Chondrocyte (in vitro differentiated cells): ENCODE results near the gene MRGPRD. TPM values are rescaled to one million over a fixed set of nuclear protein-coding genes. Genes with fewer than 3 reads are reported as not detected.

Experiments used
- DNase-seq: peaks from one replicate; pipeline ENCODE4 v3.0.0; 2021; ENCODE audit warnings: mixed read lengths, low spot score
- H3K27ac Mint-ChIP-seq: one replicate; pipeline ENCODE4 v1.8.0; 2021; ENCODE audit warnings: mild to moderate bottlenecking, moderate library complexity, mixed read lengths; ENCODE audit not compliant: unreplicated experiment
- H3K27me3 Mint-ChIP-seq: 2 replicates; pipeline ENCODE4 v1.8.0; 2021; ENCODE audit warnings: low read depth, mixed read lengths
- H3K36me3 Mint-ChIP-seq: 2 replicates; pipeline ENCODE4 v1.8.0; 2021; ENCODE audit warnings: low read depth, mixed read lengths
- H3K4me1 Mint-ChIP-seq: 2 replicates; pipeline ENCODE4 v1.8.0; 2021; ENCODE audit warnings: low read depth, mild to moderate bottlenecking, mixed read lengths
- H3K4me3 Mint-ChIP-seq: one replicate; pipeline ENCODE4 v1.8.0; 2021; ENCODE audit warnings: mild to moderate bottlenecking, moderate library complexity, mixed read lengths; ENCODE audit not compliant: unreplicated experiment
- H3K9me3 Mint-ChIP-seq: 2 replicates; pipeline ENCODE4 v1.8.0; 2021; ENCODE audit warnings: low read depth, mixed read lengths
- CTCF ChIP-seq: fragments of 200-600 bp; sonication (generic); IDR thresholded peaks from 2 replicates; pipeline ENCODE4 v1.5.0; 2021; ENCODE audit warnings: antibody characterized with exemption, mild to moderate bottlenecking, moderate library complexity
- total RNA-seq: library from RNA; stranded (reverse); gene quantifications from 3 replicates; pipeline ENCODE4 v1.2.1, GENCODE V29; 2021

MRGPRD gene
- total RNA-seq, 1 donor from 2014 or later: not detected

GRCh38 chr11:69012092-69013008 lies 31.6 kb upstream of the MRGPRD start:
- H3K27me3 Mint-ChIP-seq: no peaks in the 10 kb centered on the region
- peaks cover 5% of the 10 kb centered on the region for H3K9me3 Mint-ChIP-seq
- H3K27ac Mint-ChIP-seq: peak overlapping the region; percentile 51
- no peak for DNase-seq
- peak overlapping the region; percentile 55 for H3K4me3 Mint-ChIP-seq
- H3K36me3 Mint-ChIP-seq: no peaks in the 10 kb centered on the region
- TF ChIP-seq CTCF: no peak
- peaks cover 60% of the 10 kb centered on the region for H3K4me1 Mint-ChIP-seq

GRCh38 chr11:69011624-69012091 lies 30.9 kb upstream of the MRGPRD start:
- Mint-ChIP-seq H3K9me3 (no peaks in the 10 kb centered on the region), H3K4me3 (peak overlapping the region; percentile 55), H3K27me3 (no peaks in the 10 kb centered on the region), H3K4me1 (peaks cover 62% of the 10 kb centered on the region), H3K27ac (peak overlapping the region; percentile 5), H3K36me3 (no peaks in the 10 kb centered on the region)
- DNase-seq: peak; percentile 67
- no peak for TF ChIP-seq CTCF

- Mint-ChIP-seq H3K27ac (no peak overlapping the region), H3K36me3 (no peaks in the 10 kb centered on the region), H3K4me1 (peaks cover 62% of the 10 kb centered on the region), H3K9me3 (no peaks in the 10 kb centered on the region), H3K27me3 (no peaks in the 10 kb centered on the region), H3K4me3 (peak overlapping the region; percentile 55)
- TF ChIP-seq CTCF: no peak
- peak; percentile 75 for DNase-seq
Observed at GRCh38 chr11:69010964-69011623, 30.3 kb upstream of the MRGPRD start.

GRCh38 chr11:69010361-69010891 lies 29.6 kb upstream of the MRGPRD start:
- no peaks in the 10 kb centered on the region for H3K36me3 Mint-ChIP-seq
- peak; percentile 65 for DNase-seq
- peak overlapping the region; percentile 75 for H3K27ac Mint-ChIP-seq
- TF ChIP-seq CTCF: no peak
- peaks cover 62% of the 10 kb centered on the region for H3K4me1 Mint-ChIP-seq
- no peaks in the 10 kb centered on the region for H3K27me3 Mint-ChIP-seq
- H3K9me3 Mint-ChIP-seq: no peaks in the 10 kb centered on the region
- H3K4me3 Mint-ChIP-seq: no peak overlapping the region
